Duodenal mucosa (tissue), 2 donors: ENCODE results near the gene PCDH10.

ENCODE experiments used
- H3K27ac ChIP-seq: one replicate; pipeline ENCODE4 v1.7.0; 2013; ENCODE audit warnings: low read depth, low read length
- H3K27me3 ChIP-seq, 2 donors: one replicate each; pipeline ENCODE4 v1.7.0; 2013; ENCODE audit warnings: low read length in 2 of 2, control low read depth in 1 of 2; ENCODE audit not compliant: insufficient read depth in 2 of 2, control insufficient read depth in 1 of 2
- H3K36me3 ChIP-seq, 2 donors: one replicate each; pipeline ENCODE4 v1.7.0; 2013; ENCODE audit warnings: low read length in 2 of 2, control low read depth in 1 of 2; ENCODE audit not compliant: insufficient read depth in 2 of 2, control insufficient read depth in 1 of 2
- H3K4me1 ChIP-seq, 2 donors: one replicate each; pipeline ENCODE4 v1.7.0; 2013; ENCODE audit warnings: low read length in 2 of 2, control low read depth in 1 of 2; ENCODE audit not compliant: insufficient read depth in 2 of 2, control insufficient read depth in 1 of 2
- H3K4me3 ChIP-seq, 2 donors: one replicate each; pipeline ENCODE4 v1.7.0; 2013; ENCODE audit warnings: low read length in 2 of 2, low read depth in 1 of 2
- H3K9ac ChIP-seq, 2 donors: one replicate each; pipeline ENCODE4 v1.7.0; 2013; ENCODE audit warnings: low read length in 2 of 2, low read depth in 1 of 2
- H3K9me3 ChIP-seq, 2 donors: one replicate each; pipeline ENCODE4 v1.7.0; 2013; ENCODE audit warnings: low read length in 2 of 2, control low read depth in 1 of 2; ENCODE audit not compliant: control insufficient read depth in 1 of 2

The PCDH10 gene

DNA sequence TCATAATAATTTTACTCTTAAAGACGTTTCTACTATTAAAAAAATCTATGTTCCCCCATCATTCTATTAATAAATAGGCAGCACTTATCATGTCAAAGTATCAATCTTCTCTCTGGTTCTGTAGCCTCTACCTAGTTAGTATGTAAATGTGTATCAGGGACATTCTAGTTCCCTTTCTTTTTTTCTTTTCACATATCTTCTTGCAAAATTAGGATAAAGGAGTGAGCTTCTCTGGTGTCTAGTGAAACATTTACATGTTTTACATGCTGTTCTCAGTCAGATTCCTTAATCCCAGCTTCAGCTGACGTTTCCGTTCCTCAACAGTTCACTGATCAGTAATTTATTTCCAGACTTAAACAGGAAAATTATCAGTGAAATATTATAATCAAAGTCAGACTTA lies 11.8 kb downstream of the PCDH10 start:
- Histone ChIP-seq H3K4me1 (no peaks in the 10 kb centered on the region), H3K9ac (no peak overlapping the region), H3K27me3 (no peaks in the 10 kb centered on the region), H3K4me3 (no peak overlapping the region), H3K27ac (no peak overlapping the region), H3K9me3 (no peaks in the 10 kb centered on the region), H3K36me3 (no peaks in the 10 kb centered on the region)

GRCh38 chr4:133161570-133162295 lies 12.6 kb downstream of the PCDH10 start:
- Histone ChIP-seq H3K27ac (no peak overlapping the region), H3K9ac (no peak overlapping the region), H3K27me3 (no peaks in the 10 kb centered on the region), H3K36me3 (no peaks in the 10 kb centered on the region), H3K4me3 (no peak overlapping the region), H3K9me3 (no peaks in the 10 kb centered on the region), H3K4me1 (no peaks in the 10 kb centered on the region)

- H3K9ac ChIP-seq, result no peak overlapping the region
- no peak overlapping the region for H3K4me3 ChIP-seq
- H3K36me3 ChIP-seq, result no peaks in the 10 kb centered on the region
- no peaks in the 10 kb centered on the region for H3K9me3 ChIP-seq
- H3K27ac ChIP-seq, result no peak overlapping the region
- no peaks in the 10 kb centered on the region for H3K4me1 ChIP-seq
- no peaks in the 10 kb centered on the region for H3K27me3 ChIP-seq
These were observed 13.8 kb downstream of the PCDH10 start for GRCh38 chr4:133162941-133163340.

DNA sequence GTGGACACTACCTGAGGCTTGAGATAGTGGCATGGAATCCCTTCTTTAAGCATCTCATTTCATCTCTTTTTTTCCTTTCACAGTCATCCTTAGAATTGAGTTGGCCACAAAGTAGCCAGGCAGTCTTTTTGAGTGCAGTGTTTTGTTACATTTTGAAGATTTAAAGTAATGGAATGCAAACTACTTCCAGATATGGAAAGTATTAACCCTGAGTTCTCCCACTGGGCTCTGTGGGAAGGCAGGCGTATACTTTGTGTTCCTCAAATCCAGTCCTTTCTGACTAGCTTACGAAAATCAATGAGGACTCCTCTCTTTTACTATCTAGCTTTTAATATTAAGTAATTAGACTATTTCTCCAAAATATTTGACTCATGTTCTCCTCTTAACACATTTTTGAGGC lies 29.9 kb downstream of the PCDH10 start:
- Histone ChIP-seq H3K4me3 (no peak overlapping the region), H3K36me3 (no peaks in the 10 kb centered on the region), H3K27ac (no peak overlapping the region), H3K9me3 (peaks cover 0 to 3% of the 10 kb centered on the region in 2 donors), H3K4me1 (no peaks in the 10 kb centered on the region), H3K27me3 (no peaks in the 10 kb centered on the region), H3K9ac (no peak overlapping the region)

GRCh38 chr4:133186210-133186609 lies 37.1 kb downstream of the PCDH10 start:
- no peak overlapping the region for H3K4me3 ChIP-seq
- H3K27me3 ChIP-seq, result no peaks in the 10 kb centered on the region
- H3K4me1 ChIP-seq, result no peaks in the 10 kb centered on the region
- no peak overlapping the region for H3K9ac ChIP-seq
- peaks cover 0 to 3% of the 10 kb centered on the region in 2 donors for H3K9me3 ChIP-seq
- H3K27ac ChIP-seq, result no peak overlapping the region
- H3K36me3 ChIP-seq, result no peaks in the 10 kb centered on the region

DNA sequence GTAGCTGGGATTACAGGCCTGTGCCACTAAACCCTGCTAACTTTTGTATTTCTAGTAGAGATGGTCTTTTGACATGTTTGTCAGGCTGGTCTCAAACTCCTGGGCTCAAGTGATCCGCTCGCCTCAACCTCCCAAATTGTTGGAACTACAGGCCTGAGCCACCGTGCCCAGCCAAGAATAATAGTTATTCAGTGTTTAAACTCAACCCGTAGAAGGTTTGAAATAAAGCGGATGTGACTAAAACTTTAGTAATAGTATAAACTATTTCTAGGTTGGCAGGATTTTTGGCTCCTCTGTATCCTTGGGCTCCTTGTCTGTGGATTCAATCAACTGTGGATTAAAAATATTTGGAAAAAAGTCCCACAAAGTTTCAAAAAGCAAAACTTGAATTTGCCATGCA lies 37.8 kb downstream of the PCDH10 start:
- H3K27me3 ChIP-seq, result no peaks in the 10 kb centered on the region
- H3K9ac ChIP-seq, result no peak overlapping the region
- H3K36me3 ChIP-seq, result no peaks in the 10 kb centered on the region
- no peak overlapping the region for H3K4me3 ChIP-seq
- no peaks in the 10 kb centered on the region for H3K4me1 ChIP-seq
- no peaks in the 10 kb centered on the region for H3K9me3 ChIP-seq
- H3K27ac ChIP-seq, result no peak overlapping the region

DNA sequence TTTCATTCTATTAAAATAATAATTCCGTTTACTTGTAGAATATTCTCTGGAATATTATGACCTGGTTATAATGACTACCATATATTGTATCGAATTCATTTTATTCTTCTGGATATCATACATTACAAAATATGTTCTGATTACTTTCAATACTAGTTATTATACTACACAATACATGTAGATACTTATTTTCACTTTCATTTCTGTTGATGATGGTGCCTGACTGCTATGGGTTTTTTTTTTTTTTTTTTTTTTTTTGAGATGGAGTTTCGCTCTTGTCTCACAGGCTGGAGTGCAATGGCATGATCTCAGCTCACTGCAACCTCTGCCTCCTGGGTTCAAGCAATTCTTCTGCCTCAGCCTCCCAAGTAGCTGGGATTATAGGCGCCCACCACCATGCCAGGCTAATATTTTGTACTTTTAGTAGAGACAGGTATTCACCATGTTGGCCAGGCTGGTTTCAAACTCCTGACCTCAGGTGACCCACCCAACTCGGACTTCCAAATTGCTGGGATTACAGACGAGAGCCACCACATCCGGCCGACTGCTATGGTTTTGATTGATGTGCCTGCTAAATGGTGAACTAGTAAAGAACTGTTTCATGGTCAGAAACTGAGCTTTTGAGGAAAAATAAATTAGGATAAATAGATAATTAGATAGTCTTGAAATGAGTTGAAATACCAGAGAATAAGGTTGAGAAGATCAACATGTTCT lies 39.5 kb downstream of the PCDH10 start:
- Histone ChIP-seq H3K9me3 (no peaks in the 10 kb centered on the region), H3K36me3 (no peaks in the 10 kb centered on the region), H3K4me1 (no peaks in the 10 kb centered on the region), H3K27me3 (no peaks in the 10 kb centered on the region), H3K4me3 (no peak overlapping the region), H3K27ac (no peak overlapping the region), H3K9ac (no peak overlapping the region)

DNA sequence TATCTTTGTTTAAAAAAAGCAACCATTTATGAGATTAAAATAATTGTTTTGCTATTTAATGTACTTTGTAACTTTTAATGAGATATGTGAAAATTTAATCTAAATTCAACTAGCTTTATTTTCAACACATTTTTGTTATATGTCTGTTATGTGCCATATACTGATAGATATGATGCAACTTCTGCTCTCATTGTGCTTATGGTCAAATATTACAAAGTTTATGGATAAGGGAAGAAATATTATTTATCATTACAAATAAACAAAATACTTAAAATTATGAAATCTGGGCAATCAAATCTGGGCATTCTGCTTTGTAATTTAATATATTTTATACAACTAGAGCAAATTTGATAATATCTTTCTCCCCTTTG lies 40.0 kb downstream of the PCDH10 start:
- H3K36me3 ChIP-seq, result no peaks in the 10 kb centered on the region
- no peaks in the 10 kb centered on the region for H3K4me1 ChIP-seq
- H3K27ac ChIP-seq, result no peak overlapping the region
- no peaks in the 10 kb centered on the region for H3K9me3 ChIP-seq
- no peak overlapping the region for H3K9ac ChIP-seq
- H3K4me3 ChIP-seq, result no peak overlapping the region
- no peaks in the 10 kb centered on the region for H3K27me3 ChIP-seq

DNA sequence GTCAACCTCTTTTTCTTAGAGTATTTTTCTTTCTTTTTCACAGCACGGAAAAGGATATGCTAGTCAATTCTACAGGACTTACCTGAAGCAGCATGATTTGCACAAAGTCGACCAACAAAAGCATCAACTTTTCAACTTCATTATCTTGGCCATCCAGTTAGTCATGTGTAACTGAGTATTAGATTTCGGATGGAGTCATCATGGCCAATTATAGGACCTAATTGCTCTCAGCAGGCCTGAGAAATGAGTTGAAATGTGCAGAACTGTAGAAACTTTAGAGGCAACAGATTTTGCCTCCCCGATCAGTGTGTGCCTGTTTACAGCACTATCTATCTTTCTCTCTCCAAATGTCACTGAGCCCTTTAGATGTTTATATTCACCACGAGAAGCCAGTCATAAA lies 41.0 kb downstream of the PCDH10 start:
- H3K27ac ChIP-seq, result no peak overlapping the region
- H3K36me3 ChIP-seq, result no peaks in the 10 kb centered on the region
- H3K4me3 ChIP-seq, result no peak overlapping the region
- H3K27me3 ChIP-seq, result no peaks in the 10 kb centered on the region
- H3K9ac ChIP-seq, result no peak overlapping the region
- no peaks in the 10 kb centered on the region for H3K4me1 ChIP-seq
- H3K9me3 ChIP-seq, result peaks cover 0 to 1% of the 10 kb centered on the region in 2 donors

GRCh38 chr4:133208694-133209285 lies 59.7 kb downstream of the PCDH10 start:
- H3K9me3 ChIP-seq, result peaks cover 4 to 8% of the 10 kb centered on the region in 2 donors
- H3K4me3 ChIP-seq, result no peak overlapping the region
- H3K9ac ChIP-seq, result no peak overlapping the region
- no peak overlapping the region for H3K27ac ChIP-seq
- H3K4me1 ChIP-seq, result no peaks in the 10 kb centered on the region
- H3K27me3 ChIP-seq, result no peaks in the 10 kb centered on the region
- no peaks in the 10 kb centered on the region for H3K36me3 ChIP-seq
